ENCODE measurements around the gene APOM. TPM values are rescaled to one million over a fixed set of nuclear protein-coding genes. Genes with fewer than 3 reads are reported as not detected.

Gene APOM
- total RNA-seq, 1 donor from 2014 or later = not detected

DNA sequence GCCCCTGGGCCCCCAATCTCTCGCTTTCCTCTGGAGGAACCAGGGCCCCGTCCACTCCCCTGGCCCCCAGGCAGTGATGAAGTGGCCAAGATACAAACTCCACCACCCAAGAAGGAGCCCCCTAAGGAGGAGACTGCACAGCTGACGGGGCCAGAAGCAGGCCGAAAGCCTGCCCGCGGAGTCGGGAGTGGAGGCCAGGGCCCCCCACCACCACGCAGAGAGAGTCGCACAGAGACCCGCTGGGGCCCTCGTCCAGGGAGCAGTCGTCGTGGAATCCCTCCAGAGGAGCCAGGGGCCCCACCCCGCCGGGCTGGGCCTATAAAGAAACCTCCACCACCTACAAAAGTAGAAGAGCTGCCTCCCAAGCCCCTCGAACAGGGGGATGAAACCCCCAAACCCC lies 24.5 kb upstream of the APOM start:
- no peak for DNase-seq (ENCODE audit: low spot score)

DNA sequence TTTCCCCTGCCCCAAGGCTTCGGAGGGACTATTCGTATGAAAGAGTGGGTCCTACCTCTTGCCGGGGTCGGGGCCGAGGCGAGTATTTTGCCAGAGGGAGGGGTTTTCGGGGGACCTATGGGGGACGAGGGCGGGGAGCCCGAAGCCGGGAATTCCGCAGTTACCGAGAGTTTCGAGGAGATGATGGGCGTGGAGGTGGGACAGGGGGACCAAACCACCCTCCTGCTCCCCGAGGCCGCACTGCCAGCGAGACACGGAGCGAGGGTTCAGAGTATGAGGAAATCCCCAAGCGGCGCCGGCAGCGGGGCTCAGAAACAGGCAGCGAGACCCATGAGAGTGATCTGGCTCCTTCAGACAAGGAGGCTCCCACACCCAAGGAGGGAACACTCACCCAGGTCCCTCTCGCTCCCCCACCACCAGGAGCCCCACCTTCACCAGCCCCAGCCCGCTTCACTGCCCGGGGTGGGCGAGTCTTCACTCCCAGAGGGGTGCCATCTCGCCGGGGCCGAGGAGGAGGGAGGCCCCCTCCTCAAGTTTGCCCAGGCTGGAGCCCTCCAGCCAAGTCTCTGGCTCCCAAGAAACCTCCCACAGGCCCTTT lies 23.9 kb upstream of the APOM start:
- no peak for DNase-seq (ENCODE audit: low spot score)

DNA sequence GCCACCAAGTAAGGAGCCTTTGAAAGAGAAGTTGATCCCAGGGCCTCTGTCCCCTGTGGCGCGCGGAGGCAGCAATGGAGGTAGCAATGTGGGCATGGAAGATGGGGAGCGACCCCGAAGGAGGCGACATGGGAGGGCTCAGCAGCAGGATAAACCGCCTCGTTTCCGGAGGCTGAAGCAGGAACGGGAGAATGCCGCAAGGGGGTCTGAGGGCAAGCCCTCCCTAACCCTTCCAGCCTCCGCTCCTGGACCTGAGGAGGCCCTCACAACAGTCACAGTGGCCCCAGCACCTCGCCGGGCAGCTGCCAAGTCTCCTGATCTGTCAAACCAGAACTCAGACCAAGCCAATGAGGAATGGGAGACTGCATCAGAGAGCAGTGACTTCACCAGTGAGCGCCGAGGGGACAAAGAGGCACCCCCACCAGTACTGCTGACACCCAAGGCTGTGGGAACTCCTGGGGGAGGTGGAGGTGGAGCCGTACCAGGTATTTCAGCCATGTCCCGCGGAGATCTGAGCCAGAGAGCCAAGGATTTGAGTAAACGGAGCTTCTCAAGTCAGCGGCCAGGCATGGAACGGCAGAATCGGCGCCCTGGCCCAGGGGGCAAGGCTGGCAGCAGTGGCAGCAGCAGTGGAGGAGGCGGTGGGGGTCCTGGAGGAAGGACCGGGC lies 23.3 kb upstream of the APOM start:
- DNase-seq (ENCODE audit: low spot score) = no peak

DNA sequence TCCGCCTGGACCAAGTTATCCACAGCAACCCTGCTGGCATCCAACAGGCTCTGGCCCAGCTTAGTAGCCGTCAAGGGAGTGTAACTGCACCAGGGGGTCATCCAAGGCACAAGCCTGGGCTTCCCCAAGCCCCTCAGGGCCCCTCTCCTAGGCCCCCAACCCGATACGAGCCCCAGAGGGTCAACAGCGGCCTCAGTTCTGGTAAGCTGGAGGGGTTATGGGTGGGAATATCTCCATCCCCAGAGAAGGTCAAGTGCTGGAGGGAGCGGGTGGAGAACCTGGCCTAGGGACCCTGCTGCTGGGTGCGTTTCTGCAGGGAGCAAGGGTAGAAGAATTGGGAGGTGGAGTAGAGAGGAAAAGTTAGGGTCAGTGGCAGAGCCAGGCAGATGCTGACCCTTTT lies 22.2 kb upstream of the APOM start:
- no peak for DNase-seq (ENCODE audit: low spot score)

DNA sequence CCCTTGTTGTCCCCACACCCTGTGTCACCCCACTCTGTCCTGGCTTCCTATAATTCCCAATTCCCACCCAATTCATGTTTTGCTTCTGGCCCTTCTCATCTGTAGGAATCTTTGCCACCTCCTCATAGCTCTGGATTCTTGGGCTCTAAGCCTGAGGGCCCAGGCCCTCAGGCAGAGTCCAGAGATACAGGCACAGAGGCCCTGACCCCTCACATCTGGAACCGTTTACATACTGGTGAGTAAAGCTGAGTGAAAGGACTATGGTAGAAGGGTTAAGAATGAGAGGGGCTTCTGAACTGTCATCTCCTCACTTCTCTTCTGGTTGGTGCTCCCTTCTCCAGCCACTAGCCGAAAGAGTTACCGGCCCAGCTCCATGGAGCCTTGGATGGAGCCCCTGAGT lies 21.6 kb upstream of the APOM start:
- DNase-seq (ENCODE audit: low spot score) = no peak

DNA sequence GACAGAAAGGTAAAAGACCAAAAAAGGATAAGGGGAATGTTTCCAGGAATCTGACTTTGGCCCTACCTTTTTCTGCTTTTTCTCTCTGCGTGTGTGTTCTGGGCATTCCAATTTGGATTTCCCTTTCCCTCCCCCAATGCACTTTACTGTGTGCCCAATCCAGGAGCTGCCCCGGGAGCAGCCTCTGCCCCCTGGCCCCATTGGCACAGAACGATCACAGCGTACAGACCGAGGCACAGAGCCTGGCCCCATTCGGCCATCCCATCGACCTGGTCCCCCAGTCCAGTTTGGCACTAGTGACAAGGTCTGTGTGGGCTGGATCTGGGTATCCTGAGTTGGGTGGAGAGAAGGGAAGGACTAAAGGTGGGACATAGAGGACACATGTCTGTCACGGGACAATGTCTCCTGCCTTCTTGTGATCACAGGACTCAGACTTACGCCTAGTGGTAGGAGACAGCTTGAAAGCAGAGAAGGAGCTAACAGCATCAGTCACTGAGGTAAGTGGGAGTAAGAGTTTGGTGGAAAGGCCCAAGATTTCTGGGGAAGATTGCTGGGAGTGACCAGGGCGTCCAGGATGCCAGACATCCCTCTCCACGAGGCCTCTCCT lies 20.6 kb upstream of the APOM start:
- no peak for DNase-seq (ENCODE audit: low spot score)

DNA sequence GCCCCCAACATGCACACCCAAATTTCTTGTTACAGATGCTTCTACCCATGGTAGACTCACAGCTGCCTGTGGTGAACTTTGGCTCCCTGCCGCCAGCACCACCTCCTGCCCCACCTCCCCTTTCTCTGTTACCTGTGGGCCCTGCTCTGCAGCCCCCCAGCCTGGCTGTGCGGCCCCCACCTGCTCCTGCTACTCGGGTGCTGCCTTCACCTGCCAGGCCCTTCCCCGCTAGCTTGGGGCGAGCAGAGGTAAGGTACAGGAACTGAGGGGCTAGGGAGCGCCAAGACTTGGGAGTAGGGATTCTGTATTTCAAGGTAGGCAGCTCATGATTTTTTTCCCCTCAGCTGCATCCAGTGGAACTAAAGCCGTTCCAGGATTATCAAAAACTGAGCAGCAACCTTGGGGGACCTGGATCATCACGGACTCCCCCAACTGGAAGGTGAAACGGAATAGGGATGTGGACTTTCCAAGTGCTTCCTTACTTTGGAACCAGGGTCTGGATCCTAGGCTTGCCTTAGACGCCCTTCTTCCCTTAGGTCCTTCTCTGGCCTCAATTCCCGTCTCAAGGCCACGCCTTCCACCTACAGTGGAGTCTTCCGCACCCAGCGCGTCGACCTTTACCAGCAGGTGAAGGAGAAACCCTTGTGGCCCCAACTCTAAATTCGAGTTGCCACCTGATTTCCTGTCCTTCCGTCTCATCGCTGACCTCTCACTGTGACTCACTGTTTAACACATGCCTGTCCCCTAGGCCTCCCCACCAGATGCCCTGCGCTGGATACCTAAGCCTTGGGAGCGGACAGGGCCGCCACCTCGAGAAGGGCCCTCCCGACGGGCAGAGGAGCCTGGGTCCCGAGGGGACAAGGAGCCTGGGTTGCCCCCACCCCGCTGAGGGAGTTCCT lies 18.7 kb upstream of the APOM start:
- DNase-seq (ENCODE audit: low spot score) = no peak

DNA sequence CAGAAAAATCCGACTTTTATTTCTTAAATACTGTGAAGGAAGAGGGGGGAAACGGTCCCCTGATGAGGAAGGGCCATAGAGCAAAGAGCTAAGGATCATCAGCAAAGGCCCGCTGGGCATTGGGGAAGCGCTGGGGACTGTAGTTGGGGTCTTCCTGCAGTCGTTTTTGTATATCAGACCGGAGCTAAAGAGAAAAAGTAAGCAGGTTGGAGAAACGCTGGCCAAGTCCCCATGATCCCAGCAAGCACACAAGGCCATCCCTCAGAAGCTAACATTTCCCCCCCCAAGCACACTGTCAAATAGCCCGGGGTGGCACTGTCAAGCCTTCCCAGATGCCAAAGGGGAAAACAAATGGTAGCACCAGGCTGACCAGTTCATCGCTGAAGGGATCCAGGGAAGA lies 16.7 kb upstream of the APOM start:
- no peak for DNase-seq (ENCODE audit: low spot score)

DNA sequence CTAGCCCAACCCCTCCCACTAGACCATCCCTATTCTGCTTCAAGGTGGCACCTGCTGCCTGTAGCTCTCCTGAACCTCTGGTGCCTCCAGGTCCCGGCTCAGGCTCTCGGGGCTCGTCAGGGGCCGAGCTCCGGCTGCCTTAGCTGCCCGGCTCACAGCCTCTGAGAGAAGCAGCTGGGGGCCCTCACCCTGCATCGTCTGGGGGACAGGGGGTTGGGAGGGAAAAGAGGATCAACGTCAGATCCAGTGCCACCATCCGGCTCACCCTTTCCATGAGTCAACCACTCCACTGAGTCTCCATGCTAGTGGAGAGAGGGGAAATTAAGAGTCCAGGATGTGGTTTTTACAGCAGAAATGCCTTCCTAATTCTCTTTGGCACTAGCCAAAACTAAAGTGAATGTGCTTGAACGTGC lies 16.2 kb upstream of the APOM start:
- DNase-seq (ENCODE audit: low spot score) = no peak

DNA sequence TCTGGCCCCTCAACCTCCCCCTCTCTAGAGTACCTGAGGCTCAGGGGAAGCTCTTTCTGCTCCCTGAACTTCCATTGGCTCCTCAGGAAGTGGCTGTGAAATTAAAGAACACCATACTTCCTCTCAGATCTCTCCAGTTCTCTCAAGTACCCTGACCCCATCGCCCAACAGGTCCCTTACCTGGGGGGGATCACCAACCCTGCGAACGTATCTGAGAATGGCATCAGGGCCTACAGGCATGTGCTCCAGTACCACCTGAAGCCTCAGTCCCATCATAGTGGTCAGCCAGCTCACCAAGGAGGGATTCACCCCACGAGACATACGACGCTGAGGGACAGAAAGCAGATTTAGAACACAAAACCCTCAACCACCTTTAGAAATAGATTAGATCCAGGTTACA lies 15.1 kb upstream of the APOM start:
- no peak for DNase-seq (ENCODE audit: low spot score)

DNA sequence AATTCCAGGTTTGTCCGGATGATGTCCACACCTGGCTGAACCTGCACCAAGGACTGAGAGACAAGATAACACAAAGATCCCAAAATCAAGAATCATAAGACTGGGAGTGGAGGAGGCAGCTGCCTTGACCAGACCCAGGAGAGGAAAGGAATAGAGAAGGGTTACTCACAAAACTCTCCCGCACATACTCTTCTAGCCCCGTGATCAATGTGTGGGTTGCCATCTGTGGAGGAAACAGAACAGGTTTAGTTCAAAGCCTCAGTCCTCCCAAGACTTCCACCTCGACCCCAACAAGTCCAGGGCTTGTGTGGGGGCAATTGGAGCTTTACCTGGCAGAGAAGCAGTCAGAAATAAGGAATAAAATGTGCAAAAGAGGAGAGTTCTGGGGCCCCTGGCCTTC lies 14.3 kb upstream of the APOM start:
- DNase-seq (ENCODE audit: low spot score) = no peak

DNA sequence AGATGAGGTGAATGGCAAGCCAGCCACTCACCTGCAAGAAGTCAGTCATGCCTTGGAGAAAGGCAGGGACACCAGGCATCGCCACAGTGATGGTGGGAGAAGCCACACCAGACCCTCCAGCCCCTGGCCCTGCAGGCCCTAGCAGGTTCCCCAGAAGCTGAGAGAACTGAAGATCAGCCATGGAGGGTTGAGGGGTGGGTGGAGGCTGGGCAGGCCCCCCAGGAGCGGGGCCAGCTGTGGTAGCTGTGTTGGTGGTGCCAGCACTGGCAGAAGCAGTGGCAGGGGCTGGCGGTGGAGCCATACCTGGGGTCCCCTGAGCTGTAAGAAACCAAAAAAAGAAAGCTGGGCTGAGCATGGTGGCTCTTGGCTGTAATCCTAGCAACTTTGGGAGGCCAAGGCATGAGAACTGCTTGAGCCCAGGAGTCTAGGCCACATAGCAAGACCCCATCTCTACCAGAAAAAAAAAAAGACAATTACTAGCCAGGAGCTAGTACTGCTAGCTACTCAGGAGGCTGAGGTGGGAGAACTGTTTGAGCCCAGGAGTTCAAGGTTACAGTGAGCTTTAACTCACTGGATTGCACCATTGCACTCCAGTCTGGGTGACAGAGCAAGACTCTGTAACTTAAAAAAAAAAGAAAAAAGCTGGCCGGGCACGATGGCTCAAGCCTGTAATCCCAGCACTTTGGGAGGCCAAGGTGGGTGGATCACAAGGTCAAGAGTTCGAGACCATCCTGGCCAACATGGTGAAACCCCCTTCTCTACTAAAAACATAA lies 12.7 kb upstream of the APOM start:
- DNase-seq (ENCODE audit: low spot score) = no peak

DNA sequence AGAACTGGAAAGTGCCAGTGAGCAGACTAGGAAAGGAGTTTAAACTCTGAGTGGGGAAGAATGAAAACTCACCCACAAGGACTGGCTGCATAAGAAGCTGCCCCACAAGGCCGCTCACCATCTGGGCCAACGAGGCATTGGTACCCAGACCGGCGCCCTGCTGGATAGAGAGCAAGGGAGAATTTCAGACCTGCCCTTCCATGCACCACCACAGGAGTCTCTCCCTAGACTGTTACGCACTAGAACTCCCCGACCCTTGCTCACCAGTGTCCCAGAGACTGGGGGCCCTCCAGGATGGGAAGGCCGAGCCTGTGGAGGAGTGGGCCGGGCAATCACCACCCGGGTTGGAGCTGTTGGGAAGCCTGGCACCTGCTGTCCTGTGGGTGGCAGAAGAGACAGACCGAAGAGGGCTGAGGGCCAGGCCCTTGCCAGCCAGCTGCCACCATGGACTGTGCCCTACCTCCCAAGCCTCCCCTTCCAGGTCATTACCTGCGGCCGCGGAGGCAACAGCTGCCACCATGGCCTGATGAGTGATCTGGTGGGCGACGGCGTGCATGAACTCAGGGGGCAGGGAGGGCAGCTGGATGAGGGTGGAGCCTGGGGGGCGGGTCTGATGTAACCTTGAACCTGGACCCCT lies 11.8 kb upstream of the APOM start:
- no peak for DNase-seq (ENCODE audit: low spot score)

DNA sequence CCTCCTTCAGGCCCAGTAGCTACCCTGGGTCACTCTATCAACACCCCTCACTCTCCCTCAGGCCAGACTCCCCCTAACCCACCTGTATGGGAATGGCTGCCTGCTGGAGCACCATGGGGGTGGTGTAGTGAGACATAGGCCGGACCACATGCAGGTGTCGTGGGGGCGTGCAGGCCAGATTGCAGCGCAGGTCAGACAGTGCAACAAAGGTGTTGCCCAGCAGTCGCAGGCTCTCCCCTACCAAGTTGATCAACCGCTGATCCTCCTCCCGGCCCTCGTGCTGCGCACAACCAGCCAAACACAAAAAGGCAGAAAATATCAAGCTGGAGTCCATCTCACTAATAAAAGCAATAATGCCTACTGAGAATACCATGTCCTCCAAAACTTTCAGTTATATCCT lies 10.4 kb upstream of the APOM start:
- DNase-seq (ENCODE audit: low spot score) = no peak

DNA sequence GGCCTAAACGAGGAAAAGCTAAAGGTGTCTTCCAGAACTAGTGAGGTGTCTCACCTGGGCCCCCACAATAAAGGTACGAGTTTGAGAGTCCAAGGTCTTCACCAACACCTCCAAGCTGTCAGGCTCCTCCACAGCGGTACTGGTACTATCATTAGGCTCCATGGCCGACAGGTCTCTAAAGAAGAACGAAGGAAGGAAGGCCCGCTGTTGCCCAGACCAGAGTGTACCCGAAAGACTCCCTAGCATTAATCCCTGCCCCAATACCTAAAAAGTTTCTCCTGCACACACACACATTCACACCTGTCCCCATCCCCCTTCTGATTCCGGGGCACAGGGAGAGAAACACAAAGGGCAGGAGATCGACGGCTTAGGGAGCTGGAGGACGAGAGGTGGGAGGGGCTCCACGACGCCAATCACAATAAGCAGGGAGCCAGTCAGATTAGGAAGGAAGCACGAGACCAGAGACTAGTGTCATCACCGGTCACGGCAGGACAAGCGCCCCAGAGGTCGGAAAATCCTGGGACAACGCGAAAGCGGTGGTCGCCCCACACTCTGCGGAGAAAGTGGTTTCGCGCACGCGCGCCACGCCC lies 4.0 kb upstream of the APOM start:
- peak; percentile 73 for DNase-seq (ENCODE audit: low spot score)

DNA sequence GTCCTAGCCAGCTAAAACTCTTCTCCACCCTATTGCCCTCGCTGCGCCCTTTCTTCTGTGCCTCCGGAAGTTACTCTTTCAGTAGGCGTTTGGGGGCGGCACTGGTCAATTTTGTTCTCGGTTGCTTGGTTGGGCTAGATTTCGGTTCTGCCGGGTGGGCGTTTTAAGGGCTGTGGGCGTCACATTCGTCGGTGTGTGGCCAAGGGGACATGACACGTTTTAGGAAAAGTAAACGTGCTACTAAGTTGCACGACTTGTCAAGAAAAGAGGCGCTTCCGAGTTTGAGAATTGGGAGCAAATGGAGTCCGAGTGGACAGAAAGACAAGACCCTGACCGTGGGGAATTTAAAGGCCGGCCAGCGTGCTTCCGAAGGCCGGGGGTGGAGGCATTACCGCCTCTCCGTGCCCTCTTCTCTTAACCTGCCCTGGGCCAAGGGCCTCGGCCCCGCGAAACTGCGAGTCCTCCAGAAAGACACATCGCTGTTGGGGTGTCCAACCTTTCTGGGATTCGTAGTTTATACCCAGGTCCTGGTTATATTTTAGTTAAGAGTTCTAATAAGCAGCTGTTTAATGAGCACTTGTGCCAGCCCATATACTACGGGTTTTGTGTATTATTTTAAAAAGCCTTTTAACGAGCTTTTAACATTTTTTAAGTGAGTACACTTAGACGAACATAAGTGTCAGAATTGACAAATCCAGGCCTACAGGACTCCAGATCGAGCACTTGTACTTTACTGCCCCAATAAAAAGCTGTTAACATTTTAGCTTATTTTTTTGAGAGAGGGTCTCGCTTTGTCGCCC lies 2.6 kb upstream of the APOM start:
- no peak for DNase-seq (ENCODE audit: low spot score)

DNA sequence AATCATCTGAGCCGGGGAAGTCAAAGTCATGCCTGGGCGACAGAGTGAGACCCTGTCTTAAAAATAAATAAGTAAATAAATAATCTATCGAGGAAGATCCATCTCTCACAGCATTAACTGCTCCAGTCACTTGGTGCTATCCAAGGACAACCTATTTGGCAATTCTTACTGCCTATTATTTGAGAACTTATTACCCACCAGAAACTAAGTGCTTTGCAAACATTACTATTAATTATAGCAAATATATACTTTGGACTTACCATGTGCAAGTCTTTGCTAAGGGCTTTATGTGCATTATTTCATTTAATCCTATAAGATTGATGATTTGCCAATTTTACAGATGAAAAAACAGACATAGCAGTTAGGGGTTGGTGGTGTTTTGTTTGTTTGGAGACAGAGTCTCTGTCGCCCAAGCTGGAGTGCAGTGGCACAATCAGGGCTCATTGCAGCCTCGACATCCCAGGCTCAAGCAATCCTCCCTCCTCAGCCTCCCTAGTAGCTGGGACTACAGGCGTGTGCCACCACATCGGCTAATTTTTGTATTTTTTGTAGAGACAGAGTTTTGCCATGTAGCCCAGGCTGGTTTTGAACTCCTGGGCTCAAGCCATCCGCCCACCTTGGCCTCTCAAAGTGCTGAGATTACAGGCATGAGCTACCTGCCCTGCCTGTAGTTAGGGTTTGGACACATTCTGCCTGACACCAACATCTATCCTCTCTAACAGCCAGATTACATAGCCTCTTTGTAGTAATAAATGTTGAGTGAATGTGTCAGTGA lies 933 bp upstream of the APOM start:
- DNase-seq (ENCODE audit: low spot score) = no peak

DNA sequence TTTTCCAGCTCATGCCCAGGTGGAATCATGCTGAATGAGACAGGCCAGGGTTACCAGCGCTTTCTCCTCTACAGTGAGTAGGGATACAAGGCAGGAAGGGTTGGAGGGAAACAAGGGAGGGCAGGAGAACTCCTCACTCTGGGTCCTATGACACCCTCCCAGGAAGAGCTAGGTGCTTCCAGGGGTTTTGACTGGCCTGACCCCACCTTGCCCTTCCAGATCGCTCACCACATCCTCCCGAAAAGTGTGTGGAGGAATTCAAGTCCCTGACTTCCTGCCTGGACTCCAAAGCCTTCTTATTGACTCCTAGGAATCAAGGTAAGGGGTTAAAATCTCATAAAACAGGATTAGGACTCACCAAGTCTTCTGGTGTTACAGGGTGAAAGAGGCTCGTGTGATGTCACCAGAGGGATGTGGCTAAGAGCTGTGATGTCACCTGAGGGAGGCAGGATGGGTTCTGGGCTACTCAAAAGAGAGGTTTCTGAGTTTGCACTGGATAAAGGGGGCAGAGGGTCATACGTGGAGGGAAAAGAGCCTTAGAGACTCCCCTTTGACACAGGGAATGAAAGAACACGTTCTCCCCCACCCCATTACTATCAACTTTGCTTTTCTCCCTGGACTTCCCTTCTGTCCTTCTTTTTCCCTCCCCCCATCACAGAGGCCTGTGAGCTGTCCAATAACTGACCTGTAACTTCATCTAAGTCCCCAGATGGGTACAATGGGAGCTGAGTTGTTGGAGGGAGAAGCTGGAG lies 1.9 kb downstream of the APOM start:
- no peak for DNase-seq (ENCODE audit: low spot score)
